ENCODE results near the gene SKAP2. TPM values are rescaled to one million over a fixed set of nuclear protein-coding genes. Genes with fewer than 3 reads are reported as not detected.
A peak's percentile ranks its signal among the peaks of the same experiment; 100 is the strongest.

Gene SKAP2
- total and polyA plus RNA-seq, 2 donors (not counting 3 experiments of a cell fraction or from before 2014, with no cell fraction given), result 4.0 to 27.6 TPM

GRCh38 chr7:26688936-26689506 is 175.4 kb downstream of the SKAP2 start:
- H3K4me2 ChIP-seq (ENCODE audit: insufficient read depth, low read length), result peak overlapping the region; percentile 50
- H3K27ac ChIP-seq (ENCODE audit: insufficient read depth, low read depth, low read length), result peak overlapping the region; percentile 28
- FAIRE-seq, result peak; percentile 85
- H3K36me3 ChIP-seq (ENCODE audit: control insufficient read depth in 2 of 2, extremely low read depth in 1 of 2, insufficient read depth in 2 of 2, low read length in 2 of 2), result no peaks in the 10 kb centered on the region
- intact Hi-C loops (cut with micrococcal nuclease), result loop anchor here (2.0 kb wide), 1 partner anchor 16 kb away; no protein-coding TSS in a partner anchor
- H3K9me1 ChIP-seq (replicated peaks; ENCODE audit: control insufficient read depth, extremely low read depth, insufficient read depth, low read length), result no peaks in the 10 kb centered on the region
- no peak overlapping the region for H3K4me3 ChIP-seq (replicated peaks in 1 of 3; ENCODE audit: insufficient read depth in 1 of 3, low read depth in 1 of 3, low read length in 3 of 3)
- peaks cover 78% of the 10 kb centered on the region for H3K4me1 ChIP-seq (ENCODE audit: control insufficient read depth, extremely low read depth, insufficient read depth, low read length)
- POLR2A ChIA-PET, result interaction anchor here (0.8 to 1.2 kb wide), 2 partner anchors 443 to 796 kb away, joined by 4 read pairs; no protein-coding TSS in a partner anchor
- dilution Hi-C loops (cut with MboI; ENCODE audit: extremely low pct_ligation_motif_present, low sequenced_read_pairs), result no loop called here
- no peaks in the 10 kb centered on the region for H3K27me3 ChIP-seq (ENCODE audit: control insufficient read depth in 2 of 2, insufficient read depth in 2 of 2, low read length in 2 of 2)
- H3K9ac ChIP-seq (replicated peaks; ENCODE audit: extremely low read depth, insufficient read depth, low read length), result no peak overlapping the region
- BruUV-seq (replicated peaks), result no TSS peak
- no peak for TF ChIP-seq EZH2 (IDR thresholded peaks at IDR 0.05; ENCODE audit: borderline replicate concordance, low read depth, low read length, severe bottlenecking)
- no peak for TF ChIP-seq MYC (IDR thresholded peaks at IDR 0.05; ENCODE audit: low read depth, low read length)
- peak; percentile 46 for TF ChIP-seq POLR2AphosphoS5 (IDR thresholded peaks at IDR 0.05; ENCODE audit: insufficient read depth, low read depth, low read length)
- TF ChIP-seq GATA2 (IDR thresholded peaks at IDR 0.05; ENCODE audit: insufficient read depth, insufficient read length, low read depth, low read length), result peak; percentile 19
- peak; percentile 38 for TF ChIP-seq POLR2A (IDR thresholded peaks at IDR 0.05; ENCODE audit: low read depth, low read length)
- H3K79me2 ChIP-seq (ENCODE audit: control insufficient read depth, insufficient read depth, low read length), result no peaks in the 10 kb centered on the region
- no peaks in the 10 kb centered on the region for H3K9me3 ChIP-seq (replicated peaks; ENCODE audit: control insufficient read depth, insufficient read depth, low read length)
- CTCF ChIA-PET, result interaction anchor here (0.7 to 7.4 kb wide), 12 partner anchors 9 to 464 kb away, joined by 3 to 46 read pairs (median 4); partner anchors contain the start of genes HOXA3 and HOXA4
- H2AFZ ChIP-seq (ENCODE audit: low read depth, low read length), result no peak overlapping the region
- peak; percentile 85 for DNase-seq (ENCODE audit: low read depth, low spot score)
- no peaks in the 10 kb centered on the region for H4K20me1 ChIP-seq (replicated peaks; ENCODE audit: control insufficient read depth, extremely low read depth, insufficient read depth, low read length)

GRCh38 chr7:26688388-26688787 is 176.0 kb downstream of the SKAP2 start:
- no peak for FAIRE-seq
- peak overlapping the region; percentile 50 for H3K4me2 ChIP-seq (ENCODE audit: insufficient read depth, low read length)
- DNase-seq (ENCODE audit: low read depth, low spot score), result no peak

More at GRCh38 chr7:26688388-26688787, 176.0 kb downstream of the SKAP2 start:
- Histone ChIP-seq H3K9me1 (replicated peaks; ENCODE audit: control insufficient read depth, extremely low read depth, insufficient read depth, low read length) (no peaks in the 10 kb centered on the region), H3K4me1 (ENCODE audit: control insufficient read depth, extremely low read depth, insufficient read depth, low read length) (peaks cover 85% of the 10 kb centered on the region), H3K27me3 (ENCODE audit: control insufficient read depth in 2 of 2, insufficient read depth in 2 of 2, low read length in 2 of 2) (no peaks in the 10 kb centered on the region), H2AFZ (ENCODE audit: low read depth, low read length) (no peak overlapping the region), H3K9ac (replicated peaks; ENCODE audit: extremely low read depth, insufficient read depth, low read length) (no peak overlapping the region), H3K4me3 (replicated peaks in 1 of 3; ENCODE audit: insufficient read depth in 1 of 3, low read depth in 1 of 3, low read length in 3 of 3) (no peak overlapping the region), H3K9me3 (replicated peaks; ENCODE audit: control insufficient read depth, insufficient read depth, low read length) (no peaks in the 10 kb centered on the region), H3K36me3 (ENCODE audit: control insufficient read depth in 2 of 2, extremely low read depth in 1 of 2, insufficient read depth in 2 of 2, low read length in 2 of 2) (no peaks in the 10 kb centered on the region), H3K79me2 (ENCODE audit: control insufficient read depth, insufficient read depth, low read length) (no peaks in the 10 kb centered on the region), H4K20me1 (replicated peaks; ENCODE audit: control insufficient read depth, extremely low read depth, insufficient read depth, low read length) (no peaks in the 10 kb centered on the region), H3K27ac (ENCODE audit: insufficient read depth, low read depth, low read length) (peak overlapping the region; percentile 28)
- intact Hi-C loops (cut with micrococcal nuclease), result loop anchor here (2.0 kb wide), 1 partner anchor 16 kb away; no protein-coding TSS in a partner anchor
- CTCF ChIA-PET, result interaction anchor here (1.0 to 7.4 kb wide), 10 partner anchors 9 to 456 kb away, joined by 3 to 46 read pairs (median 4); partner anchors contain the start of gene HOXA4
- BruUV-seq (replicated peaks), result no TSS peak
- dilution Hi-C loops (cut with MboI; ENCODE audit: extremely low pct_ligation_motif_present, low sequenced_read_pairs), result no loop called here
- TF ChIP-seq POLR2AphosphoS5 (IDR thresholded peaks at IDR 0.05; ENCODE audit: insufficient read depth, low read depth, low read length) (no peak), FOS (IDR thresholded peaks at IDR 0.05; ENCODE audit: borderline replicate concordance, insufficient read depth, low read length) (no peak), MAX (IDR thresholded peaks at IDR 0.05; ENCODE audit: insufficient read depth, insufficient read length) (no peak), MYC (IDR thresholded peaks at IDR 0.05; ENCODE audit: low read depth, low read length) (no peak), CTCF (IDR thresholded peaks at IDR 0.05; ENCODE audit: extremely low read depth in 1 of 2, insufficient read depth in 1 of 2, low read depth in 1 of 2, low read length in 2 of 2) (no peak), GATA2 (IDR thresholded peaks at IDR 0.05; ENCODE audit: insufficient read depth, insufficient read length, low read depth, low read length) (no peak), POLR2A (IDR thresholded peaks at IDR 0.05; ENCODE audit: low read depth, low read length) (no peak), JUN (IDR thresholded peaks at IDR 0.05; ENCODE audit: borderline replicate concordance, insufficient read depth, insufficient read length, low read depth) (no peak), EZH2 (IDR thresholded peaks at IDR 0.05; ENCODE audit: borderline replicate concordance, low read depth, low read length, severe bottlenecking) (no peak)
- POLR2A ChIA-PET, result interaction anchor here (1.2 kb wide), 1 partner anchor 443 kb away, joined by 4 read pairs; no protein-coding TSS in a partner anchor
